SK-N-SH (cell line): ENCODE data around the gene GJE1. TPM values are rescaled to one million over a fixed set of nuclear protein-coding genes. Genes with fewer than 3 reads are reported as not detected.

Experiments used
- CTCF ChIA-PET: fragments of 300-600, 350-600 bp; formaldehyde crosslinking; extraction: SDS; loops from one replicate; lab custom pipeline; 2021; lab: Yijun Ruan, JAX
- POLR2A ChIA-PET: fragments of 350-600 bp; sonication (Branson Sonifier 250); formaldehyde crosslinking; extraction: SDS; loops from one replicate; lab custom pipeline; 2020; ENCODE audit warnings: antibody characterized with exemption, inconsistent platforms; lab: Yijun Ruan, JAX
- DNase-seq: peaks from one replicate; pipeline ENCODE4 v3.0.0; 2012
- H2AFZ ChIP-seq: fragments of 200-600 bp; sonication (generic); 2 replicates; pipeline ENCODE4 v1.8.1; 2016; ENCODE audit warnings: antibody characterized with exemption, mild to moderate bottlenecking, low read depth
- H3F3A ChIP-seq: fragments of 200-600 bp; sonication (generic); replicated peaks from 2 replicates; pipeline ENCODE3; 2016; ENCODE audit warnings: antibody characterized with exemption, mild to moderate bottlenecking; ENCODE audit not compliant: insufficient read depth
- H3K27ac ChIP-seq, 2 experiments: fragments of 200-500 bp in 1 of 2; fragments of 200-600 bp in 1 of 2; sonication (Bioruptor generic) in 1 of 2; sonication (generic), shearing (Covaris generic) in 1 of 2; 2 replicates each; pipeline versions ENCODE4 v1.5.1 to v1.6.1; 2014 to 2016; ENCODE audit warnings: low read depth in 2 of 2, inconsistent platforms in 1 of 2, low read length in 1 of 2, mild to moderate bottlenecking in 1 of 2, mixed read lengths in 1 of 2
- H3K27me3 ChIP-seq: fragments of 200-600 bp; sonication (generic), shearing (Covaris generic); 2 replicates; pipeline ENCODE4 v1.6.1; 2016; ENCODE audit warnings: mixed run types; ENCODE audit not compliant: insufficient read depth
- H3K36me3 ChIP-seq, 2 experiments: fragments of 200-500 bp in 1 of 2; fragments of 200-600 bp in 1 of 2; sonication (Bioruptor generic) in 1 of 2; sonication (generic) in 1 of 2; replicated peaks in 1 of 2; 2 replicates each; pipeline versions ENCODE3 to v1.5.1; 2014 to 2016; ENCODE audit warnings: low read length in 1 of 2, mild to moderate bottlenecking in 1 of 2; ENCODE audit not compliant: insufficient read depth in 2 of 2, control insufficient read depth in 1 of 2
- H3K4me1 ChIP-seq, 2 experiments: fragments of 200-500 bp in 1 of 2; fragments of 200-600 bp in 1 of 2; sonication (Bioruptor generic) in 1 of 2; sonication (generic), shearing (Covaris generic) in 1 of 2; 2 replicates each; pipeline versions ENCODE4 v1.5.1 to v1.6.1; 2014 to 2016; ENCODE audit warnings: low read depth in 1 of 2, low read length in 1 of 2, mixed run types in 1 of 2; ENCODE audit not compliant: insufficient read depth in 2 of 2, control insufficient read depth in 1 of 2
- H3K4me2 ChIP-seq: fragments of 200-600 bp; sonication (generic), shearing (Covaris generic); 2 replicates; pipeline ENCODE4 v1.6.1; 2017; ENCODE audit warnings: mixed run types
- H3K4me3 ChIP-seq, 2 experiments: fragments of 200-500 bp in 1 of 2; fragments of 200-600 bp in 1 of 2; sonication (Bioruptor generic) in 1 of 2; sonication (generic), shearing (Covaris generic) in 1 of 2; 2 replicates each; pipeline versions ENCODE4 v1.5.1 to v1.8.1; 2014 to 2016; ENCODE audit warnings: low read depth in 2 of 2, inconsistent platforms in 1 of 2, low read length in 1 of 2, mild to moderate bottlenecking in 1 of 2, mixed read lengths in 1 of 2, moderate library complexity in 1 of 2
- H3K79me2 ChIP-seq: fragments of 200-600 bp; sonication (generic); 2 replicates; pipeline ENCODE4 v1.8.1; 2017; ENCODE audit warnings: mild to moderate bottlenecking; ENCODE audit not compliant: insufficient read depth
- H3K9ac ChIP-seq: fragments of 200-600 bp; sonication (generic); 2 replicates; pipeline ENCODE4 v1.6.1; 2017; ENCODE audit warnings: mixed run types
- H3K9me2 ChIP-seq: fragments of 200-600 bp; sonication (generic); 2 replicates; pipeline ENCODE4 v1.6.1; 2017; ENCODE audit warnings: mixed run types
- H3K9me3 ChIP-seq: fragments of 200-600 bp; sonication (generic); 2 replicates; pipeline ENCODE4 v1.6.1; 2017; ENCODE audit warnings: mixed run types, mild to moderate bottlenecking, moderate library complexity
- H4K20me1 ChIP-seq: fragments of 200-600 bp; sonication (generic); 2 replicates; pipeline ENCODE4 v1.6.1; 2017; ENCODE audit warnings: mild to moderate bottlenecking, mixed run types; ENCODE audit not compliant: insufficient read depth
- ELF1 ChIP-seq: IDR thresholded peaks from 2 replicates; pipeline ENCODE4 v1.4.0; 2012
- EP300 ChIP-seq, 2 experiments: IDR thresholded peaks; 2 replicates each; pipeline versions ENCODE4 v1.4.0 to v1.6.1; 2012; ENCODE audit warnings: borderline replicate concordance in 1 of 2, low read depth in 1 of 2, low read length in 1 of 2
- FOXM1 ChIP-seq: IDR thresholded peaks from 2 replicates; pipeline ENCODE4 v1.4.0; 2012; ENCODE audit warnings: low read depth, mild to moderate bottlenecking
- GABPA ChIP-seq: IDR thresholded peaks from 2 replicates; pipeline ENCODE4 v1.4.0; 2012; ENCODE audit warnings: low read depth, mild to moderate bottlenecking
- IRF3 ChIP-seq: fragments of 150-350 bp; IDR thresholded peaks from 2 replicates; pipeline ENCODE4 v1.6.1; 2016; ENCODE audit warnings: mild to moderate bottlenecking, low read depth, low read length
- MXI1 ChIP-seq: IDR thresholded peaks from 2 replicates; pipeline ENCODE4 v1.6.1; 2012; ENCODE audit warnings: mild to moderate bottlenecking, low read depth, low read length, improper control_type of control experiment
- PBX3 ChIP-seq: IDR thresholded peaks from 2 replicates; pipeline ENCODE4; 2012
- RAD21 ChIP-seq: IDR thresholded peaks from 2 replicates; pipeline ENCODE4 v1.6.1; 2012; ENCODE audit warnings: mild to moderate bottlenecking, low read length
- RCOR1 ChIP-seq: fragments of 150-350 bp; IDR thresholded peaks from 2 replicates; pipeline ENCODE4 v1.6.1; 2017; ENCODE audit warnings: antibody characterized with exemption, low read length
- SIN3A ChIP-seq: IDR thresholded peaks from 2 replicates; pipeline ENCODE4 v1.6.1; 2012; ENCODE audit warnings: low read depth, mild to moderate bottlenecking, low read length, moderate library complexity, borderline replicate concordance
- SMC3 ChIP-seq: IDR thresholded peaks from 2 replicates; pipeline ENCODE4 v1.6.1; 2012; ENCODE audit warnings: low read depth, low read length, improper control_type of control experiment
- TAF1 ChIP-seq: IDR thresholded peaks from 2 replicates; pipeline ENCODE4 v1.6.1; 2012; ENCODE audit warnings: low read depth, mild to moderate bottlenecking, low read length, moderate library complexity, borderline replicate concordance
- USF2 ChIP-seq: fragments of 150-350 bp; IDR thresholded peaks from 2 replicates; pipeline ENCODE4 v1.6.1; 2017; ENCODE audit warnings: antibody characterized with exemption, low read length, low read depth, borderline replicate concordance
- YY1 ChIP-seq: IDR thresholded peaks from 2 replicates; pipeline ENCODE4 v1.4.0; 2012; ENCODE audit warnings: low read depth, mild to moderate bottlenecking
- WGBS: methylation state at CpG from one replicate; pipeline ENCODE4 v1.1.6; 2017; ENCODE audit warnings: low lambda C conversion rate; 5-methylcytosine and 5-hydroxymethylcytosine counted together
- polyA plus RNA-seq, 3 experiments: library from polyadenylated mRNA; depleted of rRNA; stranded (reverse); fragments of >200 nt; gene quantifications; 2 replicates each; pipeline ENCODE4 v1.2.3, GENCODE V29; 2012

GJE1 gene
- polyA plus RNA-seq, 1 of the 3 experiments (the other 2 are of a cell fraction): not detected

GRCh38 chr6:142118328-142118727, 14.4 kb upstream of the GJE1 start:
- no peaks in the 10 kb centered on the region for H3K4me1 ChIP-seq
- 0 out of 2 replicates have a peak overlapping the region, but pooled peaks have one; percentile 33 for H2AFZ ChIP-seq
- WGBS: 2% methylated on average over 3 of the region's 3 CpGs
- no peak overlapping the region for H3K4me3 ChIP-seq
- H3K27ac ChIP-seq: no peak overlapping the region
- no peaks in the 10 kb centered on the region for H3K9me2 ChIP-seq
- no peaks in the 10 kb centered on the region for H3K79me2 ChIP-seq
- H3K9me3 ChIP-seq: no peaks in the 10 kb centered on the region
- no peaks in the 10 kb centered on the region for H4K20me1 ChIP-seq
- no peak for DNase-seq
- no peak for TF ChIP-seq FOXM1
- TF ChIP-seq ELF1: no peak
- no peak for TF ChIP-seq EP300 (IDR thresholded peaks at IDR 0.05; ENCODE audit: borderline replicate concordance in 1 of 2, low read depth in 1 of 2, low read length in 1 of 2)
- no peak for TF ChIP-seq USF2
- no peak for TF ChIP-seq GABPA
- no peak for TF ChIP-seq TAF1
- no peak for TF ChIP-seq RCOR1
- no peak for TF ChIP-seq IRF3
- no peak for TF ChIP-seq YY1
- TF ChIP-seq MXI1: no peak
- no peak for TF ChIP-seq PBX3
- TF ChIP-seq SIN3A: no peak
- no peaks in the 10 kb centered on the region for H3K36me3 ChIP-seq
- no peaks in the 10 kb centered on the region; the same call in 1 of the 2 replicates for H3K27me3 ChIP-seq
- CTCF ChIA-PET: no interaction called here
- no peak overlapping the region for H3K9ac ChIP-seq
- H3F3A ChIP-seq: no peaks in the 10 kb centered on the region
- POLR2A ChIA-PET: no interaction called here
- no peak overlapping the region for H3K4me2 ChIP-seq

GRCh38 chr6:142118925-142119324, 13.8 kb upstream of the GJE1 start:
- ChIA-PET CTCF (no interaction called here), POLR2A (no interaction called here)
- WGBS: 8% methylated on average over 1 of the region's 2 CpGs
- Histone ChIP-seq H3K79me2 (no peaks in the 10 kb centered on the region), H3K4me1 (no peaks in the 10 kb centered on the region), H3K9me3 (no peaks in the 10 kb centered on the region), H3K9me2 (no peaks in the 10 kb centered on the region), H3K36me3 (no peaks in the 10 kb centered on the region), H2AFZ (0 out of 2 replicates have a peak overlapping the region, but pooled peaks have one; percentile 33), H4K20me1 (no peaks in the 10 kb centered on the region), H3K4me3 (no peak overlapping the region), H3K4me2 (no peak overlapping the region), H3K27ac (no peak overlapping the region), H3K27me3 (no peaks in the 10 kb centered on the region; the same call in 1 of the 2 replicates), H3K9ac (no peak overlapping the region), H3F3A (no peaks in the 10 kb centered on the region)
- no peak for DNase-seq
- TF ChIP-seq SMC3 (no peak), YY1 (no peak), RAD21 (no peak), TAF1 (no peak), SIN3A (no peak), USF2 (no peak)
